Testis (tissue), 3 donors: ENCODE measurements around the gene GGTA1. TPM values are rescaled to one million over a fixed set of nuclear protein-coding genes. Genes with fewer than 3 reads are reported as not detected.

ENCODE experiments used
- DNase-seq: peaks from one replicate; pipeline ENCODE4 v3.0.0-alpha.2; 2019
- H3K27ac ChIP-seq, 2 donors: fragments of 200-600 bp; sonication (generic); one replicate each; pipeline ENCODE4 v1.5.1; 2019
- H3K27me3 ChIP-seq: fragments of 200-600 bp; sonication (generic); one replicate; pipeline ENCODE4 v1.5.1; 2019
- H3K36me3 ChIP-seq: fragments of 200-600 bp; sonication (generic); one replicate; pipeline ENCODE4 v1.5.1; 2017; ENCODE audit warnings: low read depth; ENCODE audit errors: missing control alignments
- H3K4me1 ChIP-seq: fragments of 200-600 bp; sonication (generic); one replicate; pipeline ENCODE4 v1.5.1; 2019
- H3K4me3 ChIP-seq, 2 donors: fragments of 200-600 bp; sonication (generic); one replicate each; pipeline ENCODE4 v1.5.1; 2017 to 2019
- H3K9me3 ChIP-seq: fragments of 200-600 bp; sonication (generic); one replicate; pipeline ENCODE4 v1.5.1; 2017
- CTCF ChIP-seq, 3 experiments: fragments of 450-650 bp in 2 of 3; fragments of 200-600 bp in 1 of 3; sonication (generic) in 1 of 3; IDR thresholded peaks; one replicate each; pipeline ENCODE4 v1.5.1; 2016 to 2019; ENCODE audit warnings: antibody characterized with exemption in 3 of 3, mild to moderate bottlenecking in 2 of 3, moderate library complexity in 1 of 3
- POLR2A ChIP-seq: fragments of 450-650 bp; IDR thresholded peaks from one replicate; pipeline ENCODE4 v1.6.1; 2017; ENCODE audit warnings: antibody characterized with exemption, mild to moderate bottlenecking, moderate library complexity
- WGBS, 2 donors: methylation state at CpG; one replicate each; pipeline ENCODE4 v1.1.5; 2018; 5-methylcytosine and 5-hydroxymethylcytosine counted together
- intact Hi-C: fragments of 100-400 bp; cut with DNase I; formaldehyde crosslinking; loops from one replicate; pipeline ENCODE4 v1.15.1; 2023; ENCODE audit warnings: low total_unique reads
- polyA plus RNA-seq: library from polyadenylated mRNA; stranded (reverse); fragments of 350-450 nt; fragmentation: Illumina TruSeq; extraction: RNeasy Lipid Tissue Mini Kit (QIAGEN cat#74804); gene quantifications from one replicate; pipeline ENCODE4 v1.2.3, GENCODE V29; 2014; ENCODE audit warnings: low read depth, low replicate concordance; ENCODE audit not compliant: insufficient read depth
- total RNA-seq, 2 donors: library from RNA; depleted of rRNA; stranded (reverse); fragments of >200 nt; gene quantifications; one replicate each; pipeline ENCODE4 v1.2.3, GENCODE V29; 2016

The GGTA1 gene
- total and polyA plus RNA-seq, 3 donors from 2014 or later = 2.2 to 8.9 (median 2.4) TPM

GRCh38 chr9:121451586-121451985 lies 48.1 kb downstream of the GGTA1 start:
- DNase-seq = no peak
- TF ChIP-seq POLR2A (no peak), CTCF (IDR thresholded peaks at IDR 0.05) (no peak)
- no peak overlapping the region for H3K4me3 ChIP-seq
- H3K27ac ChIP-seq = no peak overlapping the region
- H3K9me3 ChIP-seq = no peaks in the 10 kb centered on the region
- 61 to 87% methylated on average over 2 of the region's 2 CpGs for WGBS, 2 donors
- intact Hi-C loops = no loop called here
- no peaks in the 10 kb centered on the region for H3K27me3 ChIP-seq
- H3K4me1 ChIP-seq = no peaks in the 10 kb centered on the region
- no peaks in the 10 kb centered on the region for H3K36me3 ChIP-seq

GRCh38 chr9:121450241-121450640 lies 49.4 kb downstream of the GGTA1 start:
- H3K9me3 ChIP-seq = no peaks in the 10 kb centered on the region
- no peak overlapping the region for H3K27ac ChIP-seq
- no peak for TF ChIP-seq CTCF (IDR thresholded peaks at IDR 0.05)
- TF ChIP-seq POLR2A = no peak
- H3K4me3 ChIP-seq = no peak overlapping the region
- H3K27me3 ChIP-seq = no peaks in the 10 kb centered on the region
- intact Hi-C loops = no loop called here
- H3K36me3 ChIP-seq = no peaks in the 10 kb centered on the region
- WGBS, 2 donors = 56 to 72% methylated on average over 3 of the region's 3 CpGs
- H3K4me1 ChIP-seq = no peaks in the 10 kb centered on the region
- DNase-seq = no peak

GRCh38 chr9:121449786-121450185 lies 49.9 kb downstream of the GGTA1 start:
- Histone ChIP-seq H3K27me3 (no peaks in the 10 kb centered on the region), H3K27ac (no peak overlapping the region), H3K4me3 (no peak overlapping the region), H3K36me3 (no peaks in the 10 kb centered on the region), H3K9me3 (no peaks in the 10 kb centered on the region), H3K4me1 (no peaks in the 10 kb centered on the region)
- TF ChIP-seq POLR2A = no peak
- no peak for TF ChIP-seq CTCF (IDR thresholded peaks at IDR 0.05)
- WGBS, 2 donors = 86 to 89% methylated on average over 2 of the region's 2 CpGs
- DNase-seq = no peak
- intact Hi-C loops = no loop called here

GRCh38 chr9:121447321-121447834 lies 52.3 kb downstream of the GGTA1 start:
- no peak for DNase-seq
- Histone ChIP-seq H3K36me3 (no peaks in the 10 kb centered on the region), H3K9me3 (no peaks in the 10 kb centered on the region), H3K4me1 (no peaks in the 10 kb centered on the region), H3K27me3 (no peaks in the 10 kb centered on the region), H3K27ac (no peak overlapping the region), H3K4me3 (no peak overlapping the region)
- WGBS, 2 donors = 85 to 87% methylated on average over 6 of the region's 6 CpGs
- intact Hi-C loops = no loop called here
- no peak for TF ChIP-seq CTCF (IDR thresholded peaks at IDR 0.05)
- no peak for TF ChIP-seq POLR2A

GRCh38 chr9:121445986-121446385 lies 53.7 kb downstream of the GGTA1 start:
- intact Hi-C loops = no loop called here
- Histone ChIP-seq H3K4me3 (no peak overlapping the region), H3K27me3 (no peaks in the 10 kb centered on the region), H3K4me1 (no peaks in the 10 kb centered on the region), H3K27ac (no peak overlapping the region), H3K36me3 (no peaks in the 10 kb centered on the region), H3K9me3 (no peaks in the 10 kb centered on the region)
- TF ChIP-seq CTCF (IDR thresholded peaks at IDR 0.05) = no peak
- no peak for TF ChIP-seq POLR2A
- no peak for DNase-seq
- WGBS, 2 donors = 97% methylated on average over 3 of the region's 3 CpGs
